GM12878 (cell line): ENCODE measurements around the gene SPRN. TPM values are rescaled to one million over a fixed set of nuclear protein-coding genes. Genes with fewer than 3 reads are reported as not detected.

Experiments used
- ATAC-seq: fragments of 200-7000 bp; cut with Tn5 transposase; 3 replicates; pipeline ENCODE4 v1.9.1; 2020; ENCODE audit warnings: mild to moderate bottlenecking, moderate library complexity
- BruUV-seq: library from RNA; stranded (reverse); fragments of 400-500 nt; replicated peaks from 2 replicates; lab custom pipeline; 2021; lab: Mats Ljungman, UMichigan
- CTCF ChIA-PET: fragments of 300-600 bp; sonication (Branson Sonifier 250); formaldehyde crosslinking; extraction: SDS; loops from one replicate; lab custom pipeline; 2021; ENCODE audit warnings: inconsistent platforms; lab: Yijun Ruan, JAX
- POLR2A ChIA-PET: fragments of 350-600 bp; formaldehyde crosslinking; extraction: SDS; loops from one replicate; lab custom pipeline; 2021; ENCODE audit warnings: inconsistent platforms; lab: Charles Lee
- RAD21 ChIA-PET: fragments of 300-600 bp; sonication (Branson Sonifier 250); formaldehyde crosslinking; loops from one replicate; lab custom pipeline; 2023; ENCODE audit warnings: antibody characterized with exemption; ENCODE audit not compliant: unreplicated experiment; lab: Charles Lee
- SMC1A ChIA-PET: fragments of 300-600 bp; sonication (Branson Sonifier 250); formaldehyde crosslinking; loops from one replicate; lab custom pipeline; 2023; ENCODE audit not compliant: unreplicated experiment, uncharacterized antibody; lab: Charles Lee
- DNase-seq: peaks from one replicate; pipeline ENCODE4 v3.0.0-alpha.2; 2011; ENCODE audit warnings: low read depth, low spot score
- FAIRE-seq: peaks from 3 replicates; lab custom pipeline; 2011; peaks lifted over from hg19 to GRCh38; lab: Jason Lieb, UNC
- H2AFZ ChIP-seq: 2 replicates; pipeline ENCODE4 v1.6.0; 2011; ENCODE audit warnings: low read depth, low read length, control low read depth; ENCODE audit not compliant: control insufficient read depth
- H3K27ac ChIP-seq: 2 replicates; pipeline ENCODE4 v1.5.1; 2011; ENCODE audit warnings: control low read depth; ENCODE audit not compliant: control insufficient read depth, insufficient read depth
- H3K27me3 ChIP-seq, 2 experiments: replicated peaks in 1 of 2; 2 replicates each; pipeline versions ENCODE4 v1.6.0 to v1.6.1; 2011; ENCODE audit warnings: low read length in 1 of 2; ENCODE audit not compliant: control insufficient read depth in 2 of 2, insufficient read depth in 2 of 2
- H3K36me3 ChIP-seq, 2 experiments: 2 replicates each; pipeline ENCODE4 v1.5.1; 2011; ENCODE audit warnings: low read length in 1 of 2; ENCODE audit not compliant: control insufficient read depth in 2 of 2, insufficient read depth in 2 of 2
- H3K4me1 ChIP-seq: 2 replicates; pipeline ENCODE4 v1.6.1; 2011; ENCODE audit warnings: mild to moderate bottlenecking, low read length, moderate library complexity, mixed read lengths; ENCODE audit not compliant: control insufficient read depth, insufficient read depth
- H3K4me2 ChIP-seq: 2 replicates; pipeline ENCODE4 v1.6.0; 2011; ENCODE audit warnings: control low read depth; ENCODE audit not compliant: control insufficient read depth, insufficient read depth
- H3K4me3 ChIP-seq: fragments of 200-600 bp; sonication (generic); 2 replicates; pipeline ENCODE4 v1.5.1; 2016
- H3K79me2 ChIP-seq: 2 replicates; pipeline ENCODE4 v1.6.0; 2011; ENCODE audit warnings: low read length; ENCODE audit not compliant: control insufficient read depth, insufficient read depth
- H3K9ac ChIP-seq: 2 replicates; pipeline ENCODE4 v1.8.0; 2011; ENCODE audit warnings: low read length, control low read depth, mixed read lengths; ENCODE audit not compliant: control insufficient read depth, insufficient read depth
- H3K9me3 ChIP-seq: replicated peaks from 3 replicates; pipeline ENCODE4 v1.5.1; 2011; ENCODE audit warnings: mild to moderate bottlenecking, low read length; ENCODE audit not compliant: control insufficient read depth, insufficient read depth
- H4K20me1 ChIP-seq: 2 replicates; pipeline ENCODE4 v1.6.0; 2011; ENCODE audit not compliant: control insufficient read depth, insufficient read depth
- BACH1 ChIP-seq: fragments of 450-650 bp; IDR thresholded peaks from 2 replicates; pipeline ENCODE4 v1.6.1; 2017; ENCODE audit warnings: mild to moderate bottlenecking, borderline replicate concordance
- CREB1 ChIP-seq: IDR thresholded peaks from 2 replicates; pipeline ENCODE4 v1.6.1; 2012; ENCODE audit warnings: low read depth, mild to moderate bottlenecking, inconsistent platforms
- E2F4 ChIP-seq: IDR thresholded peaks from 2 replicates; pipeline ENCODE4 v1.6.1; 2012; ENCODE audit warnings: low read depth, low read length, improper control_type of control experiment
- ELK1 ChIP-seq: IDR thresholded peaks from 2 replicates; pipeline ENCODE4 v1.6.1; 2012; ENCODE audit warnings: low read depth, low read length, improper control_type of control experiment
- JUNB ChIP-seq: IDR thresholded peaks from 2 replicates; pipeline ENCODE4 v1.6.1; 2016; ENCODE audit warnings: antibody characterized with exemption, mild to moderate bottlenecking
- MTA2 ChIP-seq: fragments of 450-650 bp; IDR thresholded peaks from 2 replicates; pipeline ENCODE4 v1.6.1; 2016; ENCODE audit warnings: low read depth, mild to moderate bottlenecking, moderate library complexity
- MTA3 ChIP-seq: IDR thresholded peaks from 2 replicates; pipeline ENCODE4 v1.6.1; 2012; ENCODE audit warnings: low read length, inconsistent platforms, borderline replicate concordance
- NBN ChIP-seq: fragments of 450-650 bp; IDR thresholded peaks from 2 replicates; pipeline ENCODE4 v1.6.1; 2016
- POLR2AphosphoS2 ChIP-seq: IDR thresholded peaks from 2 replicates; pipeline ENCODE4 v1.6.1; 2011; ENCODE audit warnings: low read depth, mild to moderate bottlenecking, low read length, improper control_type of control experiment, moderate library complexity
- RAD21 ChIP-seq: IDR thresholded peaks from 2 replicates; pipeline ENCODE4 v1.6.1; 2011; ENCODE audit warnings: mild to moderate bottlenecking, low read depth, low read length, moderate library complexity; ENCODE audit not compliant: insufficient read depth
- SIN3A ChIP-seq: IDR thresholded peaks from 2 replicates; pipeline ENCODE4 v1.6.1; 2012; ENCODE audit warnings: low read depth, low read length, improper control_type of control experiment
- SP1 ChIP-seq: IDR thresholded peaks from one replicate; pipeline ENCODE4 v1.6.1; 2011; ENCODE audit warnings: low read depth, low read length
- ZNF592 ChIP-seq: fragments of 450-650 bp; IDR thresholded peaks from 2 replicates; pipeline ENCODE4 v1.6.1; 2017; ENCODE audit warnings: mild to moderate bottlenecking, moderate library complexity
- ZNF687 ChIP-seq: fragments of 450-650 bp; IDR thresholded peaks from 2 replicates; pipeline ENCODE4 v1.6.1; 2017; ENCODE audit warnings: mild to moderate bottlenecking, moderate library complexity
- WGBS: methylation state at CpG from one replicate; pipeline ENCODE4 v1.1.6; 2016; ENCODE audit warnings: low lambda C conversion rate; ENCODE audit not compliant: insufficient replicate concordance, insufficient coverage; ENCODE audit errors: missing lambda C conversion rate; 5-methylcytosine and 5-hydroxymethylcytosine counted together
- in situ Hi-C: fragments of 300-500 bp; cut with MboI; formaldehyde crosslinking; loops from 9 replicates; pipeline ENCODE4 v1.14.3; 2018; ENCODE audit warnings: mixed read lengths
- intact Hi-C: fragments of 100-400 bp; cut with micrococcal nuclease; formaldehyde crosslinking; loops from one replicate; pipeline ENCODE4 v1.14.2; 2022; ENCODE audit not compliant: unreplicated experiment
- polyA plus RNA-seq, 11 experiments: library from polyadenylated mRNA; depleted of rRNA in 4 of 11; unstranded in 6 of 11; stranded (reverse) in 5 of 11; fragments of >200 nt; fragmentation: Nextera tagmentation in 4 of 11; fragmentation: Illumina TruSeq in 1 of 11; extraction: Ambion mirVana in 4 of 11; extraction: Trizol in 1 of 11; gene quantifications; 1 replicate in 1 of 11; 2 replicates in 10 of 11; pipeline versions ENCODE4 v1.2.1 to v1.2.3, GENCODE V29; 2011 to 2016; ENCODE audit warnings: inconsistent platforms in 2 of 11, missing spikeins in 2 of 11, low read depth in 1 of 11
- total RNA-seq, 4 experiments: library from RNA; depleted of rRNA in 3 of 4; stranded (reverse); fragments of >200 nt in 3 of 4; fragmentation: Illumina TruSeq in 1 of 4; extraction: Trizol in 1 of 4; gene quantifications; 2 replicates each; pipeline versions ENCODE4 v1.2.1 to v1.2.3, GENCODE V29; 2013 to 2021

SPRN gene
- total and polyA plus RNA-seq, 10 of the 15 experiments (the other 5 are each of a cell fraction or from before 2014, with no cell fraction given): 0.03 to 0.96 (median 0.46) TPM; not detected in 6

GRCh38 chr10:133405272-133405671, 19.2 kb downstream of the SPRN start (continued):
- TF ChIP-seq ZNF592 (no peak), POLR2AphosphoS2 (no peak), JUNB (no peak), NBN (no peak), RAD21 (no peak), MTA3 (no peak), BACH1 (no peak)

GRCh38 chr10:133403784-133404183, 20.6 kb downstream of the SPRN start:
- Histone ChIP-seq H3K79me2 (peaks cover 15% of the 10 kb centered on the region), H3K36me3 (peaks cover 11 to 26% of the 10 kb centered on the region in 2 experiments; a peak in 3 of 4 replicates), H3K4me2 (no peak overlapping the region), H2AFZ (no peak overlapping the region), H3K4me3 (no peak overlapping the region), H3K4me1 (peaks cover 36% of the 10 kb centered on the region), H4K20me1 (peaks cover 3% of the 10 kb centered on the region; the same call in 1 of the 2 replicates), H3K27ac (no peak overlapping the region), H3K27me3 (no peaks in the 10 kb centered on the region), H3K9me3 (peaks cover 9% of the 10 kb centered on the region; the same call in 2 of the 3 replicates), H3K9ac (no peak overlapping the region)
- 90% methylated on average over 5 of the region's 5 CpGs for WGBS
- SMC1A ChIA-PET: interaction anchor here (1.3 kb wide), 1 partner anchor 13 kb away, joined by 4 read pairs; no protein-coding TSS in a partner anchor
- POLR2A ChIA-PET: interaction anchor here (0.6 to 0.7 kb wide), 2 partner anchors 43 to 46 kb away, joined by 3 to 4 read pairs; no protein-coding TSS in a partner anchor
- intact Hi-C loops: no loop called here
- ATAC-seq (no peak), FAIRE-seq (no peak), DNase-seq (no peak)
- RAD21 ChIA-PET: no interaction called here
- no TSS peak for BruUV-seq
- CTCF ChIA-PET: no interaction called here
- in situ Hi-C loops: no loop called here
- TF ChIP-seq ZNF687 (no peak), CREB1 (no peak), SP1 (no peak), ELK1 (no peak), SIN3A (no peak), MTA2 (no peak), E2F4 (no peak)
